Right kidney (tissue), 1 donor: Measurements from ENCODE around the gene RND2.

Experiments used
- DNase-seq: peaks from one replicate; pipeline ENCODE4 v3.0.0-alpha.2; 2016

RND2 gene

GRCh38 chr17:43003542-43004172 lies 21.4 kb upstream of the RND2 start:
- DNase-seq = no peak

DNA sequence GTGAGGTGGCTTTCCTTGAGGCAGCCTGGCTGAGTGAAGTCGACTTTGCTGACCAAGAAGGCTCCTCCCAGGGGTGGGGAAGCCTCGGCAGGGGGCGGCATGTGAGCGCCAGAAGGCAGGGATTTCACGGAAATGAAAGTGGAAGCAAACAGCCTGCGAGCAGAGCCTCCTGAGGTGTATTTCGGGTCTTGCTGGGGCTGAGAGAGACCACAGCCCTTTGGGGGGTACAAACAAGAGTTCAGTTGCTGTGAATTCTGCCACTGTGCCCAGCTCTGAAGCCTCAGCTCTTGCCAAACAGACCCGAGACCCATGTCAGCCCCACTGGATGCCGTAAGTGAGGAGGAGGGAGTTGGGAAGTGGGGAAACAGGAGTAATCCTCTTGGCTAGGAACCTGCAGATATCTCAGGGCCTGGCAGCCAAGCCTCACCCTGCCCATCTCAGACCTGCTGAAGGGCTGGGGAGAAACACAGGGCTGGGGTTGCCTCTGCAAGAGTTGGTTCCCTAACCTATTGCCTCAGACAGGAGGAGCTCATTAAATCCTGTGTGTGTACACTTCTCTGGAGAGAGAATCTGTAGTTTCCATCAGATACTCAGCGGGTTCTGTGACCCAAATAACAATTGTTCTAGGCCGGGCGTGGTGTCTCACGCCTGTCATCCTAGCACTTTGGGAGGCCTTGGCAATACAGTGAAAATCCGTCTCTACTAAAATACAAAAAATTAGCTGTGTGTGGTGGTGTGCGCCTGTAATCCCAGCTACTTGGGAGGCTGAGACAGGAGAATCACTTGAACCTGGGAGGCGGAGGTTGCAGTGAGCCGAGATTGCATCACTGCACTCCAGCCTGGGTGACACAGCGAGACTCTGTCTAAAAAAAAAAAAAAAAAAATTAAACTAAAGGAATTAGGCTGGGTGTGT lies 18.1 kb upstream of the RND2 start, which contains the start of gene IFI35:
TSS of gene IFI35 (plus strand) at position 146 of the 913 bp plus-strand sequence. CDS start at position 310, 164 bp downstream.
- DNase-seq = peak; percentile 61

DNA sequence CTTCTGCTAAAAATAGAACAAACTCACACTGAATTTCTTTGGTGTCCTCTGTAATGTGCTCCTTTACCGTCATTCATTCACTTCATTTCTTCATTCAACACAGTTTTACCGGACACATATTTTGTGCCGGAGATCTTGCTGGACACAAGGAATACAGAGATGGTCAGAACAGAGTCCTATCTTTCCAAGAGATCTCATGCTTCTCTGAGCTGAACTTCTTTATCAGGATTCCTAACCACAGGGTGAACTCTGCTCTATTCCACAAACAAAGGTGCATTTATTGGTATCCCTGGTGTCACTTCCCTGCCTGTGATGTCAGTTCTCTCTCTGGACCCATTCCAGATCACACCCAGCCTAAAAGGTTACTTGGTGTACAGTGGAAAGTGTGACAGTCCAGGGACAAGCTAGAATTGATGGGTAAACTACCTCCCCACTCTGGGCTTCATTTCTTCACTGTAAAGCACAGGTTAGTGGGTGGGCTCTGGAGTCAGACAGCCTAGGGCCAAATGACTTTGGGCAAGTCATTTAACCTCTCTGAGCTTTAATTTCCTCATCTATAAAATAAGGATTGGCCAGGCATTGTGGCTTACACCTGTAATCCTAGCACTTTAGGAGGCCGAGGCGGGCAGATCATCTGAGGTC lies 14.2 kb upstream of the RND2 start:
- DNase-seq = no peak

GRCh38 chr17:43011728-43012472 lies 13.1 kb upstream of the RND2 start:
- DNase-seq = no peak

- DNase-seq = no peak
Observed at GRCh38 chr17:43013296-43013695, 11.7 kb upstream of the RND2 start.

GRCh38 chr17:43014020-43014648 lies 10.9 kb upstream of the RND2 start:
- no peak for DNase-seq

DNA sequence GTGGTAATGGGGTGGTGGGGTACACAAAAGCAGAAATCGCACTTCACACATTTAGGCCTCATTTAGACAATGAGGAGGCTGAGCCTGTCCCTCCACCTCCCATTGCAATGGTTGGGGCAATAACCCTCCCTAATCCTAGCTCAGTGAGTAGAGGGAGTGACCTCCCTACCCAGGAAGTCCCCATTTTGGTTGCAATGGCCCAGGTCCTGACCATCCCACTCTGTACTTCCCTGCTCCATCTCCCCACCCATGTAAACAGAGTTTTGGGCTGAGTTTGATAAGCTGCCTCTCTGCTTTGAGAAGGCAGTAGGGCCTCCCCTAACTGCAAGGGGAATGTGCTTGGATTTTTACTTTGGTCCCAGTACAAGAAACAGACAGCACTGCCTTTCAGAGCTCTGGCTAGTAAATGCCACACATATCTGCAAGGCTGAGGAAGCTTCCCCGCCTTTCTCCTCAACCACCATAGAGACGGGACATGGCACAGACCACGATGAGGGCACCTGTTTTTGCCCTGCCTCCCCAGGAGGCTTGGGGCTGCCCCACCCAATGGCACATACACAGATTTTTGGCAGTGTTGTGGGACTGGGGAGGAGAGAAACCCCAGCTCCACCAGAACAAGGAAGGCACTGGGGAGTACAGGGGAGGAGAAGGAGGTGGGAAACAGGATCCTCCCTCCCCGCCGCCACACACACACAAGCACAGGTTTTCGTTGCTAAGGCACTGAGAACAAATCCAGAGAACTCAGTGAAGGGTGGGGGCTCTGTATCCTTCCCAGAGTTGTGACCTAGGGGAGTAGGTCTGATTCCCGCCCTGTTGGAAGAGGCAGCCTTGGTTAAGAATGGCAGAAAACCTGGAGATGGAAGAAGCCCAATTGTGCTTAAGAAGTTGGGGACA lies 10.1 kb upstream of the RND2 start:
- no peak for DNase-seq

DNA sequence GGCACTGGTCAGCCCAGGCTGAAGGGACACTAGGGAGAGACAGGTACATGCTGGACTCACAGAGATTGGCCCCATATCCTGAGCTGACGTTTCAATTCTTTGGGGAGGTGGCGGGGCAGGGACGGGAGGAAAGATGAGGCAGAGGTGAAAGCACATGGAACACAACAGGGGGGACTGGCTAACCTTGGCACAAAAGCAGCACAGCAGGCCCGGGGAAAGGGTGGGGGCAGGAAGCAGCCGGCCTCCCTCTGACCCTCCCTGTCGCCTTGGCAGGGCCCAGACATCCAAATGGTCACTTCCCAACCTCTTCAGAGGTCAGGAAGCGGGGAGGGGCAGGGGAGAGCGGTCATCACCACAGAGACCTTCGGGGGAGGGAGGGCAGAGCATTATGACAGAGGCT lies 9.5 kb upstream of the RND2 start:
- DNase-seq = no peak

GRCh38 chr17:43016216-43016615 lies 8.8 kb upstream of the RND2 start:
- DNase-seq = no peak

GRCh38 chr17:43018008-43018853 lies 6.8 kb upstream of the RND2 start:
- DNase-seq = no peak

- no peak for DNase-seq
Observed at GRCh38 chr17:43018932-43019331, 6.1 kb upstream of the RND2 start.

DNA sequence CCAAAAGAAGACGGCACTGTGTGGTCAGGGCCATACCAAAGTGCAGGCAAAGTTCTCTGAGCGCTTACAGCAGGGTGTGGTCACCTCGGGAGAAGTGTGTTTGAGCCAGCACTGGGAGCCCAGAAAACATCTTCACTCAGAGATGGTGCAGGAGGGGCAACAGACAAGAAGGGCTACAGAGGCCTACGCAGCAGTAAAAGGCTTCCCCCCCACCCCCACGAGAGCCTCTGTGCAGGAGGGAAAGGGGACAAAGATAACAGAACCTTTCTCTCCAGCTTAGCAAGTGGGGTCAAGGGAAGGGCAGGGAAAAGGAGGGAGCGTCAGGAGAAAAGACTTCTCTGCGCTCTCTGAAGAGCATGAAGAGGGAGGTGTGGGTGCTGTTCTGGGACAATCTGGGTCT lies 5.6 kb upstream of the RND2 start:
- no peak for DNase-seq

GRCh38 chr17:43020030-43020621 lies 4.9 kb upstream of the RND2 start:
- DNase-seq = no peak

DNA sequence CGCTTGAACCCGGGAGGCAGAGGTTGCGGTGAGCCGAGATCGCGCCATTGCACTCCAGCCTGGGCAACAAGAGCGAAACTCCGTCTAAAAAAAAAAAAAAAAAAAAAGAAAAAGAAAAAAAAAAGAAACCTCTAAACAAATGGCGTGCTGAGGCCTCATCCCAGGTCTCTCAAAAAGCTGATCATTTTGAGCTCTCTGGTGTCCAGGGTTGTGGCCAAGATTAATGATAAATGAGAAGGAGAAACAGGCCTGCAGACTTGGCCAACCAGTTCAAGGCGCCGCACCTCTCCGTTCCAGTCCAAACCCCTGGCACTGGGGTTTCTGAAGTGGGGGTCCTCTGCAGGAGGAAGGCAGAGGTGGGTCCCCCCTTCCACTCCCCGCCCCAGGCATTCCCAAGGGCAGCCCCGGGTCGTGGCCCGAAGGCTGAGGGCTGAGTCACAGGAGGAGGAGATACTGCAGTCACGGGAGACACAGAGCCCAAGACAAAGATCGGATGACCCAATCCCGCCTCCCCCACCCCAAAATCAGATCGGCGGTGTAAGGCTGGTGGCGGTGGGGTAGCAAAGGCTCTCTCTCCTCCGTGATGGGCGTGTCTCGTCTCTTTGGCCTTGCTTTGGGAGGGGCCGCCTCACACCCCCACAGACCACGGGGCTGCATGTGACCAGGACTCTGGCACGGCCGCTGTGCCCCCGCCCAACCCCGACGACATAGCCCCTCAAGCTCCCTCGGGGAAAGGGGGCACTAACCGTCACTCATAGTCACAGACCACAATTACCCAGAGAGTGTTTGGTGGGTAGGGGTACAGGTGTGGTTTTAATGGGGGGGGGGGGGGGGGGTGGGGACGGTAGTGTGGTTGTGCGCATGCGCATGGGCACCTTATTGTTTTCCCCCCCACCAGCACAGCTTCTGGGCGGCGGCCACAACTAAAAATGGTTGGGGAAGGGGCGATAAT lies 4.0 kb upstream of the RND2 start:
- DNase-seq = peak; percentile 67

DNA sequence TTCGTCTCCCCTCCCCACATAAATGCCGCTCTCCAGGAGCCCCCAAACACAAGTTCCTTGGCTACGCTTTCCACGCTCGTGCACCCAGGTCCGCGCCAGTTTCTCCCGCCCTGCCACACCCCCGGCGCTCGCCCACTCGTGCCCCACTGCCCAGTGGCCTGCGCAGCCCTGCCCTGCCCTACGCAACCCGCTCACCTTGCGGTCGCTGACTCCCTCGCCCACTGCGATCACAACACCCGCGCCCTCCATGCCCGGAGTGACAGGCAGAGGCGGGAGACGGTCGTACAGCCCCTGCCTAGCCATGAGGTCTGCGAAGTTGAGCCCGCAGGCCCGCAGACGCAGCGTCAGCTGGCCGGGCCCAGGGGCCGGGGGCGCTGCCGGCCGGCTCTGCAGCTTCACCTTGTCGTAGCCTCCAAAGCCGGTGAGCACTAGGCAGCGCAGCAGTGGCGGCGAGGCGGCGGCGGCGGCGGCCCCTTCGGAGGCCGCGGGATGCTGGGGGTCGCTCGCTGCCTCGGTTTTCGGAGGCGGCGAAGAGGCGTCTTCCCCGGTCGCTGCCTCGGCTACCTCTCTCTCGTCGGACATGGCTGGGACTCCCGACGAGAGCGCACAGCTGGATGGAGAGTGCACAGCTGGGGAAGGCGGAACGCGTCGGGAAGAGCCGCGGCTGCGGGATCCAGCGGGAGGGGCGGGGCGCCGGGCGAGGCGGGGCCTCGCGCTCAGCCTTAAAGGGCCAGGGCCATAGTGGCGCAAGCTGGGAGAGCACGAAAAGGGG lies 3.1 kb upstream of the RND2 start, which contains the start of gene VAT1:
TSS of gene VAT1 (minus strand) at position 645 of the 772 bp plus-strand sequence. CDS start at position 582, 63 bp downstream.
- peak; percentile 96 for DNase-seq

DNA sequence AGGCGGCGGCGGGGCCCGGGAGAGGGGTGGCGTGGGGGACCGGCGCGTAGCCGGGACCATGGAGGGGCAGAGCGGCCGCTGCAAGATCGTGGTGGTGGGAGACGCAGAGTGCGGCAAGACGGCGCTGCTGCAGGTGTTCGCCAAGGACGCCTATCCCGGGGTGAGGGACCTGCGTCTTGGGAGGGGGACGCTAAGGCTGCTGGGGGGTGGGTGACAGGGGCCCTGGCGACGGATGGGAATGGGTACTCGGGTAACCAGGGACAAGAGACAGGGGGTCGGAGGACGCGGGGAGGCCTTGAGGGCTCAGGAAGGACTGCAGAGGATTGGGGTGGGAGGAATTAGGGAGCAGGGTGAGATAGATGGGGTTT lies 243 bp downstream of the RND2 start:
- DNase-seq = no peak

- DNase-seq = no peak
Observed at GRCh38 chr17:43025766-43026537, 921 bp downstream of the RND2 start.
